Activated naive CD4-positive, alpha-beta T cell treated with anti-CD3 and anti-CD28 coated beads, Interleukin-2, amount 50 U/mL, for 16 hours (primary cell): ENCODE data around the gene DAO.
A peak's percentile ranks its signal among the peaks of the same experiment; 100 is the strongest.

ENCODE experiments used
- DNase-seq: peaks from one replicate; pipeline ENCODE4 v3.0.0-alpha.2; 2020

DAO gene

DNA sequence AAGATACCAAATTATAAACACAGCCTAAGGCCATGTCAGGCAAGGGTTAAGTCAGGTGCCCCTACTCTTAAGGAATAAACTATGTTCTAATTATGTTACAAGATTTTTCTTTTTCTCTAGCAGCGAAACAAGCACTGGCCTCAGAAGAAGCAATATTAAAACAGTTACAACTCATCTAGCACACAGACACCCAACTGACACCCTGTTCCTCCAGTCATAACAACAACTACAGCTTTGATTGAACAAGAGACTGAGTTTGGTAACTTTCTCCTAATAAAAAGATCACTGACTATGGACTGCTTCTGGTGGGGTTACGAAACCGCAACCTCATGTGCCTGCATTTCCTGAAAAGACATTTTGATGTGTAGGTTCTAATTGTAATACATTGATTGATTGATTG, 3.3 kb upstream of the DAO start:
- DNase-seq, result no peak

GRCh38 chr12:108881953-108882352, 2.1 kb downstream of the DAO start:
- no peak for DNase-seq

- DNase-seq, result peak; percentile 71
Measured at GRCh38 chr12:108884116-108885012, 4.5 kb downstream of the DAO start.

DNA sequence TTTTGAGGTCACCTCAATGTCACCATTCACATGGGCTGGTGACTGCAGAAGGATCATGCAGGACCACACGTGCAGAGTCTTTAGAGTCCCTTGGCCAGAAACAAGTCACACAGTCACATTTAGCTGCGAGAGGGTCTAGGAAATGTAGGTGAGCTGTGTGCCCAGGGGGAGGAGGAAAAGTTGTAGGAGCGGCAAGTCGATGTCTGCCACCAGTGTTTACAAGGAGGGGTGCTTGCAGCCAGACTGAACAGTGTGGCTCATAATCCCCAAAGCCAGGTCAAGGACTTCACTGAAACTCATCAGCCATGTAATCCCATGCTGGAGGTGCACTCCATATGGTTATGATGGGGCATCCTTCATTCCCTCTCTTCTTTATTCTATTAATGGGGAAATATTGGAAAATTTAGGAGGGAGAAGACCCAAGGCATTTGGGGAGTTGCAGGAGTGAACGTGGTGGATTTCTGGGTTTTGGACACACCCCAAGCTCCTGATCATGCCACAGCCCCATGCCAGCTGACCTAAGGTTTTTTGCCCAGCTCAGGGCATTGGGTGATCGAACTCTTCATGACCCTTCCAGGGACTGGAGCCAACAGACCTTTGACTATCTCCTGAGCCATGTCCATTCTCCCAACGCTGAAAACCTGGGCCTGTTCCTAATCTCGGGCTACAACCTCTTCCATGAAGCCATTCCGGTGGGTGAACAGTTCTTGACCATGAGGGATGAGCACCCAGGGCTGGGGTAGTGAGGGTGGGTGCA, 7.2 kb downstream of the DAO start:
- no peak for DNase-seq

- no peak for DNase-seq
Measured at GRCh38 chr12:108888031-108888430, 8.1 kb downstream of the DAO start.

GRCh38 chr12:108890208-108890607, 10.3 kb downstream of the DAO start:
- DNase-seq, result no peak

GRCh38 chr12:108895220-108895802, 15.4 kb downstream of the DAO start:
- DNase-seq, result no peak

GRCh38 chr12:108896336-108896735, 16.4 kb downstream of the DAO start:
- DNase-seq, result no peak

- no peak for DNase-seq
Measured at GRCh38 chr12:108896817-108897216, 16.9 kb downstream of the DAO start.

DNA sequence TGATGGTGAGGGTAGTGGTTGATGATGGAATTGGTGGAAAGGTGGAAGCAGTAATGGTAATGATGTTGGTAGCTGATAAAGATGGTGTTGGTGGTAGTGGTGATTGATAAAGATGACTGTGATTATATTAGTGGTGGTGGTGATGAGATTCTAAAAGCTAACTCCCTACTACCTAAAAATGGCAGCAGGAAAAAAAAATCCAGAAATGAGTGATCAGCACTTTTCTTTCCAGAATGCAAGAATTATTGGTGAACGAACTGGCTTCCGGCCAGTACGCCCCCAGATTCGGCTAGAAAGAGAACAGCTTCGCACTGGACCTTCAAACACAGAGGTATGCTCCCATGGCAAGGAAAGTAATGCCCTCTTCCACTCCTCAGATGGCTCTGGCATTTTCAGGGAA, 19.3 kb downstream of the DAO start:
- DNase-seq, result no peak

- no peak for DNase-seq
Measured at GRCh38 chr12:108905725-108906124, 25.8 kb downstream of the DAO start.

- no peak for DNase-seq
Measured at GRCh38 chr12:108906971-108907370, 27.1 kb downstream of the DAO start.

GRCh38 chr12:108907839-108908351, 28.0 kb downstream of the DAO start:
- no peak for DNase-seq

GRCh38 chr12:108910336-108910735, 30.4 kb downstream of the DAO start:
- no peak for DNase-seq

DNA sequence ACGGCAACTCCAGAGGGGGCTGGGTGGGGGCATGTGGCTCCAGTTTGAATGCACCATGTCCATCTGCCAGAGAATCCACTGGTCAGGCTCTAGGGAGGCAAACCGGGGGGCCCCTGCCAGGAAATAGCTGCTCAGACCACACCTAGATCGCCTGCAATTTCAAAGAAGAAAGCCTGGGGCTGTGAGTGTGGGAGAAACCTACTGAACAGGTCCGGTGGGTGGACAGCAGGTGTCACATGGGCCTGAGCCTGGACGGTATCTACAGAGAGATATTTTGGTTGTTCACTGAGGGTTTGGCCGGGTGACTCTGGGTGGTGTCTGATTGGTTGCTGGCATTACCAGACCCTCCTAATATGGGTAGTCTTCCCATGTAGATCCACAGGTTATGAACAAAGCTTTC, 32.0 kb downstream of the DAO start:
- DNase-seq, result no peak

- DNase-seq, result no peak
Measured at GRCh38 chr12:108912361-108912760, 32.5 kb downstream of the DAO start.

GRCh38 chr12:108914121-108914531, 34.2 kb downstream of the DAO start:
- no peak for DNase-seq

- DNase-seq, result no peak
Measured at GRCh38 chr12:108915632-108916133, 35.8 kb downstream of the DAO start.

DNA sequence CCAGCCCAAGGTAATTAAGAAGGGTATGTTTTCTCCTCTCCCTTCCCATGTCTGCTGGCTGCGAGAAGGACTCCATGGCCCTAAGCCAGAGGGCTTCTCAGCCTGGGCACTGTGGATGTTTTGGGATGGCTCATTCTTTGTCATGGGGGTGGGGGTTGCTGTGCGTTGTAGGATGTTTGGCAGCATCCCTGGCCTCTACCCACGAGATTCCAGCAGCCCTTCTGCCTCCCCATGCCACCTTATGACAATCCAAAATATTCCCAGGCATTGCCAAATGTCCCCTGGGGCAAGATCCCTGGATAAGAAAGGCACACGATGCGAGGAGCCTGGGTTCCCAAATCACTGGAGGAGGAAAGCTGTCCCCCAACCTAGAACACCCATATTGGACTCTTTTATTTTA, 36.4 kb downstream of the DAO start:
- no peak for DNase-seq

GRCh38 chr12:108918206-108918605, 38.3 kb downstream of the DAO start:
- DNase-seq, result no peak

- DNase-seq, result no peak
Measured at GRCh38 chr12:108918960-108919642, 39.2 kb downstream of the DAO start.

GRCh38 chr12:108921946-108922345, 42.1 kb downstream of the DAO start:
- no peak for DNase-seq

DNA sequence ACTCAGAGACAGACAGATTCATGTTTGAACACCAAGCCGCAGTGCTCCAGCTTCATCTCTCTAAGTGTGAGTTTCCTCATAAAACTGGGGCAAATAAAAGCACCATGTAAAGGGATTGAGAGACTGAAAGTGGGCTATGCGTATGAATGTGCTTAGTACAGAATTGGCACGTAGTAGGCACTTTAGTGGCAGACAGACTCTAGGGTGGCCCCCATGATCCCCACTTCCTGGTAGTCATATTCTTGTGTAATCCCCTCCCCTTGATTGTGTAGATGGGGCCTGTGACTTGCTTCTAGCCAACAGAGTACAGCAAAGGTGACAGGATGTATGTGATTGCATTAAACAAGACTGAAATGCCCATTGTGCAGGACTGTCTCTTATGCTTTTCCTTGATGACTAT, 43.0 kb downstream of the DAO start:
- DNase-seq, result no peak
